ENCODE measurements around the gene TLR4.

DNA sequence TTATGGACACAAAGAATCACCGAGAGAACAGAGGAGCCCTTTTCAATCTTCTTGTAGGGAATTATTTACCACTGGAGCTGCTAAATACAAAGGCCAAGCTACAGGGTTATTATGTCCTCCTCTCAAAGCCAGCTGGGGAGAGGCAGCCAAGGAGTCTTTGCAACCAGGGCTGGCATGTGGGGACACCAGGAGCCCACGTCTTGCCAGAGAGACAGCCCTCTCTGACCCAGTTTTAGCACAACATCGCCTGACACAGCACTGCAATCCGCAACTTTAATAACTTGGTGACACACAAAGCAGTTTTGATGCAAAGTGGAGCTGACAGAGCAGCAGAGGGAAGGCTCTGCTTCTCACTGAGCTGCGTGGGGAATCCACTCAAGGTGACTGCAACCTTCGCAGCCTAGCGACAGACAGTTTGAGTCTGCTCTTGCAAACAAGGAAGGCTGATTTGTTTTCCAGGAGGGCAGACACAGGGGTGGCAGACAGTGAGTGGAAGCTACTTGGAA is 33.6 kb downstream of the TLR4 start:
- TF ChIP-seq, protein P1, sequence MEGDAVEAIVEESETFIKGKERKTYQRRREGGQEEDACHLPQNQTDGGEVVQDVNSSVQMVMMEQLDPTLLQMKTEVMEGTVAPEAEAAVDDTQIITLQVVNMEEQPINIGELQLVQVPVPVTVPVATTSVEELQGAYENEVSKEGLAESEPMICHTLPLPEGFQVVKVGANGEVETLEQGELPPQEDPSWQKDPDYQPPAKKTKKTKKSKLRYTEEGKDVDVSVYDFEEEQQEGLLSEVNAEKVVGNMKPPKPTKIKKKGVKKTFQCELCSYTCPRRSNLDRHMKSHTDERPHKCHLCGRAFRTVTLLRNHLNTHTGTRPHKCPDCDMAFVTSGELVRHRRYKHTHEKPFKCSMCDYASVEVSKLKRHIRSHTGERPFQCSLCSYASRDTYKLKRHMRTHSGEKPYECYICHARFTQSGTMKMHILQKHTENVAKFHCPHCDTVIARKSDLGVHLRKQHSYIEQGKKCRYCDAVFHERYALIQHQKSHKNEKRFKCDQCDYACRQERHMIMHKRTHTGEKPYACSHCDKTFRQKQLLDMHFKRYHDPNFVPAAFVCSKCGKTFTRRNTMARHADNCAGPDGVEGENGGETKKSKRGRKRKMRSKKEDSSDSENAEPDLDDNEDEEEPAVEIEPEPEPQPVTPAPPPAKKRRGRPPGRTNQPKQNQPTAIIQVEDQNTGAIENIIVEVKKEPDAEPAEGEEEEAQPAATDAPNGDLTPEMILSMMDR (IDR thresholded peaks at IDR 0.05; ENCODE audit: insufficient read depth, low read depth, low read length): no peak
- no peak for TF ChIP-seq EZH2 (IDR thresholded peaks at IDR 0.05; ENCODE audit: insufficient read depth, low read length)
